ENCODE results near the gene CBLN3.
A peak's percentile ranks its signal among the peaks of the same experiment; 100 is the strongest.

CBLN3 gene

DNA sequence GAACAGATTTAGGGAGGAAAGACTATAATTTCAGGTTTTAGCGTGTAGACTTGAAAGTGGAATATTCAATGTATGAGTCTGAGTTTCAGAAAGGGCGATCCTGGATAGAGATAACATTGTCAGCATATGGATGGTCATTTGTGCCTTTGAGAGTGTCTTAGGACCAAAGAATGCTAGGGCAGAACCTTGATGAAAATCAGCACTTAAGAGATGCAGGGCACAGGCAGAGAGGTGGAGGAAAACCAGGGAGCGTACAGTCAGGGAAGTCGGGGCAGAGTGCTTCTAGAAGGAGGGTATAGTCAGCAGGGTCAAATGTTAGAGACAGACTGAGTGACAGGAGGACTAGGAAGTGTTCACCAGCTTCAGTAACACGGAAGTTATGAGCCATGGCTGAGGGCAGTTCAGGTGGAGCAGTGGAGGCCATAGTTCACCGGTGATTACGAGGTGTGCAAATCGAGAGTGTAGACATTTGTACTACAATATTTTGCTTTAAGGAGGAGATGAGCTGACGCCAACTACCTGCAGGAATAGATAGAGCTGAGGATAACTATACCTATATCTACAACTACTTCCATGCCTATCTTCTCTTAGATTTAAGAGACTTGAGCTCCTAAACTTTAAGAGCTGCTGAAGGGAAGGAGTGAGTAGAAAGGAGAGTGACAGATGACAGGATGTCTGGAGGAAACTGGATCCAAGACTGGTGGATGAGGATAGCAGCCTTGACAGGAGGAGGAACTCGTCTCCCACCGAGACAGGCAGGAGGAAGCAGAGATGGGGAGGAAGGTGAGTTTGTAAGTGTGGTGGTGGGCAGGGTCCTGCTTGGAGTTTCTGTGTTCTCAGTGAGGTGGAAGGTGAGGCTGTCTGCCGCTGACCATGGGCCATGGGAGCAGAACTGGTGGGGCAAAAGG, 6.5 kb downstream of the CBLN3 start:
- no peak for DNase-seq

DNA sequence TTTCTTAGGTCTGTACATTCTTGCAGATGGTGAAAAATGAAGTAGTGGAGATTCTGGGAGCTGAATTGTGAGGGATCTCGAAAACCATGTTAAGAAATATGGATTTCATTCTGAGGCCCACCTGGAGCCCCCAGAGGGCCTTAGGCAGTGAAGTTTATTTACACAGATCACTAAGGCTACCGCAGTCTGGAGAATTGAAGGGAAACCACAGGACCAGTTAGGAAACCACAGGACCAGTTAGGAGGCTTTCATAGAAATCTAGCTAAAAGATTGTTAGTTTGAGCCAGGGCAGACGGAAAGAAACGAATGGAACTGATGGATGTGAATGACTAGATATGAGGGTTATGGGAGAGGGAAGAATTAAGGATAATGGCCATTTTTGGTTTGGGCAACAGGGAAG, 7.2 kb downstream of the CBLN3 start:
- DNase-seq = no peak

DNA sequence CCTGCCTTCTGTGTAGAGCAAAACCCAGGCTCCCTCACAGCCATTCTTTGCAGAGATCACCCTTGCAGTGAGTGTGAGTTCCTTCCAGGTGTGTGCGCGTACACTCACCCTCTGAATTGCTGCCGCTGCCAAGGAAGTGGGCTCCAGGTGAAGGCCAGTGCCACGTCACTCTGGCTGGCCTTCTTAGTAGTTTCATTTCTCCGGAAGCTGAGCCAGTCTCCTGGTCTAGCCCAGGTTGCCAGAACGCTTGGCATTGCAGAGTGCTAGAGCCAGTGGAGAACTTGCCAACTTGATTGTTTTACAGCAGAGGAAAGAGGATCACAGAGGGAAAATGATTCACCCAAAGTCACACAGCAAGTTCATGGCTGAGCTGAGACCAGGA, 11.0 kb downstream of the CBLN3 start:
- DNase-seq = no peak

DNA sequence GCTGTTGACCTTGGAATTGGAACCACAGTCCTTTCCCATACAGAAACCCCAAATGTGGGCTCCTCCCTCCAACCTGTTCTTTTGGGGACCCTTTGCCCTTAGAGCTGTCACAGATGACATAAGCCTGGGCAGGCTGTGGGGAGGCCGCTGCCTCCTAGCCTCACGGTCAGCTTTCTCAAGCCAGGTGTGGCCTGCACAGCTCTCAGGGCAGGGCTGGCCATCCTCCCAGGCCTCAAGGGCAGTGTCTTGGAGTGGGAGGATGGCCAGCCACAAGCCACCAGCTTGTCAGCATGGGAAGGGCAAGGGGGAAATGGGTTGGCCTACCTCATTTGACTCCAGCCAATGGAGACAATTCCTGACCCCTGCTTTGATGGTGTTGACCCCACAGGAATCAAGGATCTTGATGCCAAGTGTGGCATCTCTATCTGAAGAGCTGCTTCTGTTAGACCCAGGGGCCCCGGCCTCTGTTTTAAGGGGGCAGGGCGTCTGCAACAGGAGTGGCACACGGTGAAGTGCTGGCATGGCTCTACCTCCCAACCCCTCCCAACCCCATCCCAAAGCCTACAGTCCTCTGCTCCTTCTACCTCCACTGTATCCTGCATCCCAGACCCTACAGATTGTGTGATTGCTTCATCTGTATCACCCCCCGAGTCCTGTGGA, 11.5 kb downstream of the CBLN3 start:
- no peak for DNase-seq

DNA sequence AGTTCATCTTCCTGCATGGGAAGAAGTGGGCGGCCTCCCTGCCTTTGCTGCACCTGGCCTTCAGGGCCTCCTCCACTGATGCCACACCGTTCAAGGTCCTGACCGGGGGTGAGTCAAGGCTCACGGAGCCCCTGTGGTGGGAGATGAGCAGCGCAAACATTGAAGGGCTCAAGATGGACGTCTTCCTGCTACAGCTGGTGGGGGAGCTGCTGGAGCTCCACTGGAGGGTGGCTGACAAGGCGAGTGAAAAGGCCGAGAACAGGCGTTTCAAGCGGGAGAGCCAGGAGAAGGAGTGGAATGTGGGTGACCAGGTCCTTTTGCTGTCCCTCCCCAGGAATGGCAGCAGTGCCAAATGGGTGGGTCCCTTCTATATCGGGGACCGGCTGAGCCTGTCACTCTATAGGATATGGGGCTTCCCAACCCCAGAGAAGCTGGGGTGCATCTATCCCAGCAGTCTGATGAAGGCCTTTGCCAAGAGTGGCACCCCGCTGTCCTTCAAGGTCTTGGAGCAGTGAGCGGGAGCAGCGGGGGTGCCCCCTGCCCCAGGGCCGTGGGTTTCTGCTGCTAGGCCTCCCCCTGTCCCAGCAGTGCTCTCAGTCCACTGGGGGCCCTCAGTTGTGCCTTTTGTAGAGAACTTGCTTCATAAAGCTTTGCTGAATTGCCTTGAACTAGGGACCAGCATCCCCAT, 12.4 kb downstream of the CBLN3 start:
- DNase-seq = no peak

DNA sequence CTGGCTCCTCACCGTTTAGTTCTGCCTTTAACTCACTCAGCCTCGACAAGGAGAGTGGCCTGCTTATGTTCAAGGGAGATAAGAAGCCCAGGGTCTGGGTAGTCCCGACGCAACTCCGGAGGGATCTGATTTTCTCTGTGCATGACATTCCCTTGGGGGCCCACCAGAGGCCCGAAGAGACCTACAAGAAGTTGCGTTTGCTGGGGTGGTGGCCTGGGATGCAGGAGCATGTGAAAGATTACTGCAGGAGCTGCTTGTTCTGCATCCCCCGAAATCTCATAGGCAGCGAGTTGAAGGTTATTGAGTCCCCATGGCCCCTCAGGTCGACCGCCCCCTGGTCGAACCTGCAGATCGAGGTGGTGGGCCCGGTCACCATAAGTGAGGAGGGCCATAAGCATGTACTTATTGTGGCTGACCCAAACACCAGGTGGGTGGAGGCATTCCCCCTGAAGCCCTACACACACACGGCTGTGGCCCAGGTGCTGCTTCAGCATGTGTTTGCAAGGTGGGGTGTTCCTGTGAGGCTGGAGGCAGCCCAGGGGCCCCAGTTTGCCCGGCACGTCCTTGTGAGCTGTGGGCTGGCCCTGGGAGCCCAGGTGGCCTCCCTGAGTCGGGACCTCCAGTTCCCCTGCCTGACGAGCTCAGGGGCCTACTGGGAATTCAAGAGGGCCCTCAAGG, 13.1 kb downstream of the CBLN3 start:
- DNase-seq = no peak

DNA sequence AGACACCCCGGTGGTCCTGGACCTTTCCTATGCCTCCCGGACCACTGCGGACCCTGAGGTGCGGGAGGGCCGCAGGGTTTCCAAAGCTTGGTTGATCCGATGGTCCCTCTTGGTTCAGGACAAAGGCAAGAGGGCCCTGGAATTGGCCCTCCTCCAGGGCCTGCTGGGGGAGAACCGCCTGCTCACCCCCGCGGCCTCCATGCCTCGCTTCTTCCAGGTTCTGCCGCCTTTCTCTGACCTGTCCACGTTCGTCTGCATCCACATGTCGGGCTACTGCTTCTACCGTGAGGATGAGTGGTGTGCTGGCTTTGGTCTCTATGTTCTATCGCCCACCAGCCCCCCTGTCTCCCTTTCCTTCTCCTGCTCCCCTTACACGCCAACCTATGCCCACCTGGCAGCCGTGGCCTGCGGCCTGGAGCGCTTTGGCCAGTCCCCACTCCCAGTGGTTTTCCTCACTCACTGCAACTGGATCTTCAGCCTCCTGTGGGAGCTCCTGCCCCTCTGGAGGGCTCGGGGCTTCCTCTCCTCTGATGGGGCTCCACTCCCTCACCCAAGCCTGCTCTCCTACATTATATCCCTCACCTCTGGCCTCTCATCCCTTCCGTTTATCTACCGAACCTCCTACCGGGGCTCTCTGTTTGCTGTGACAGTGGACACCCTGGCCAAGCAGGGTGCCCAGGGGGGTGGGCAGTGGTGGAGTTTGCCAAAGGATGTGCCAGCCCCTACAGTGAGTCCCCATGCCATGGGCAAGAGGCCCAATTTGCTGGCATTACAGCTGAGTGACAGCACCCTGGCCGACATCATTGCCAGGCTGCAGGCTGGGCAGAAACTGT, 13.8 kb downstream of the CBLN3 start:
- no peak for DNase-seq

DNA sequence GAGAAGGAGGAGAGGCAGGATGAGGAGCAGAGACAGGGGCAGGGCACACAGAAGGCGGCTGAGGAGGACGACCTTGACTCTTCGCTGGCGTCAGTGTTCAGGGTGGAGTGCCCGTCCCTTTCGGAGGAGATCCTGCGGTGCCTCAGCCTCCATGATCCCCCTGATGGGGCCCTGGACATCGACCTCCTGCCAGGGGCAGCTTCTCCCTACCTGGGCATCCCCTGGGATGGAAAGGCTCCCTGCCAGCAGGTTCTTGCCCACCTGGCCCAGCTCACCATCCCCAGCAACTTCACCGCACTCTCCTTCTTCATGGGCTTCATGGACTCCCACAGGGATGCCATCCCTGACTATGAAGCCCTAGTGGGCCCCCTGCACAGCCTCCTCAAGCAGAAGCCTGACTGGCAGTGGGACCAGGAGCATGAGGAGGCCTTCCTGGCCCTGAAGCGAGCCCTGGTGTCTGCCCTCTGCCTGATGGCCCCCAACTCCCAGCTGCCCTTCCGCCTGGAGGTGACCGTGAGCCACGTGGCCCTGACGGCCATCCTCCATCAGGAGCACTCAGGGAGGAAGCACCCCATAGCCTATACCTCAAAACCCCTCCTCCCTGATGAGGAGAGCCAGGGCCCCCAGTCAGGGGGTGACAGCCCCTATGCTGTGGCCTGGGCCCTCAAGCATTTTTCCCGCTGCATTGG, 14.6 kb downstream of the CBLN3 start:
- no peak for DNase-seq

DNA sequence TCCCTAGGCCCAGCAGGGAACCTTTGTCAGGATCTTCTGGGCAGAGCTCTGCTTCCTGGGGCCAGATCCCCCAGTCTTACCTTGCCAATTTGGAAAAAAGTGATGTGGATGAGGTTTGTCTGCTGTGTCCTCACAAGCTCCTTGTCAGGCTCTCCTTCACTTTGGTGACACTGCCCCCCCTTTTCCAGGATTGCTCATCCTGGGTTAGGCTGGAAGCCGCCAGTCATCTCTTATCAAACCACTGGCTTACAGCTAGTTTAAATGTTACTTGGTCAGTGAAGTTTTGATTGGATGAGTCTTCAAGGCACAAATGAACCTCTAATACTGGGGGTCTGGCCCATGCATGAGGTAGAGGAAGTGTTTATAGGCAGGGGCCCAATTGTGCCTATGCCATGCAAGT, 15.4 kb downstream of the CBLN3 start:
- DNase-seq = no peak

DNA sequence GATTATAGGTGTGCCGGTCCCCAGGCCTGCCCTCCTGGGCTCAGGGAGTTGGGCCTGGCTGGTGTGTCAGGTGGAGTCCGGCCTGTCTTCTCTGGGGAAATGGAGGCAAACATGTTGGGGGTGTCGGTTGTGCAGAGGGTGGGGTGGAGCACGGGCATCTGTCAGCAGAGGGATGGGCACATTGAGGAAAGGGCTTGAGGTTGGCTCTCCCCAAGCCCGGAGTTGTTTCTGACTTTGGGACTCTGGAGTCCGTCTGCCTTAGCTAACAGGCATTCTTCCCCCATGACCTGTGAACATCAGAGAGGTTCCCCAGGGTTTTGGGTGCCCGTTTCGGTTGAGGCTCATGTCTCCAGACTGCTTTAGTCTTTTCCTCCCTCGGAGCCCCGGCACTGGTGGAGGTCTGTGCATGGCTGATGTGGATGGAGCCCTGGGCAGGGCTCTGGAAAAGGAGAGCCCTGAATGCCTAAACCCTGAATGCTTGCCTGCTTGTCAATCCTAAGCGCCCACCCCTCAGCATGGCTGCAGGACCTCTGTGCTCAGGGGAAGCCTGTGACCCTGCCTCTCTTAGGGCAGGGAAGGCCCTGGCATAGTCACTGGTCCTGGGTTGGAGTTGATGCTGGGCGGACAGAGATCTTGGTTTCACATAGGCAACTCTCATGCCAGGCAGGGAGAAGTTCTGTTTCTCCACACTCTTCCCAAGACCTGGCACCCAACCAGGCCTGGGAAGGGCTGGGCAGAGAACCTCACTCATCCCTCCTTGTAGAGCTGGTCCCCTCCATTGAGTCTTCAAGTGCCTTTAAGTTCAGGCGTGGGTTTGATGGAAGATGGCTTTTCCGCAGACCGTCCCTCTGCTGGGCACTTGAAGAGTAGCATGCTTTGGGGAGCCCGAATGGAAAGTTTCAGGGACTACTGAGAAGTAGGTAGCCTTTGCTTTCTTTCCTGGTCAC, 17.8 kb downstream of the CBLN3 start:
- peak; percentile 54 for DNase-seq

DNA sequence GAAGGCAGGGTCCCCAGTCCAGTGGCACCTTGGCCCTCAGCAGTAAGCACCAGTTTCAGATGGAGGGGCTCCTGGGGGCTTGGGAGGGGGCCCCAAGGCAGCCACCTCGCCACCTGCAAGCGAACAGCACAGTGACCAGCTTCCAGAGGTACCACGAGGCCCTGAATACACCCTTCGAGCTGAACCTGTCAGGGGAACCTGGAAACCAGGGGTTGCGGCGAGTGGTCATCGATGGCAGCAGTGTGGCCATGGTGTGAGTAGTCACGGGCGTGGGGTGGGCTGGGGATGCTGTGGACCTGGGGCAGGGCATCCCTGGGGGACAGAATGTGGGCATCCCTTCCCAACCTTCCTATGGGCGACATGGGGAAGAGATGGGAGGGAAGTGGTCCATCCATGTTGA, 19.5 kb downstream of the CBLN3 start:
- no peak for DNase-seq

DNA sequence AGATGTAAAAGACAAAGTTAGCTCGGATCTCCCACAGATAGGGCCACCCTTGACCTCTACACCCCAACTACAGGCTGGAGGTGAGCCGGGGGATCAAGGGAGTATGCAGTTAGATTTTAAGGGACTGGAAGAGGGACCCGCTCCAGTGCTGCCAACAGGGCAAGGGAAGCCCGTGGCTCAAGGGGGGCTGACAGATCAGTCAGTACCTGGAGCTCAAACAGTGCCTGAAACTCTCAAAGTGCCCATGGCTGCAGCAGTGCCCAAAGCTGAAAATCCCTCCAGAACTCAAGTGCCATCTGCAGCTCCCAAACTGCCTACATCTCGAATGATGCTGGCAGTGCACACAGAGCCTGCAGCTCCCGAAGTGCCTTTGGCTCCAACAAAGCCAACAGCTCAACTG, 20.3 kb downstream of the CBLN3 start:
- DNase-seq = no peak

DNA sequence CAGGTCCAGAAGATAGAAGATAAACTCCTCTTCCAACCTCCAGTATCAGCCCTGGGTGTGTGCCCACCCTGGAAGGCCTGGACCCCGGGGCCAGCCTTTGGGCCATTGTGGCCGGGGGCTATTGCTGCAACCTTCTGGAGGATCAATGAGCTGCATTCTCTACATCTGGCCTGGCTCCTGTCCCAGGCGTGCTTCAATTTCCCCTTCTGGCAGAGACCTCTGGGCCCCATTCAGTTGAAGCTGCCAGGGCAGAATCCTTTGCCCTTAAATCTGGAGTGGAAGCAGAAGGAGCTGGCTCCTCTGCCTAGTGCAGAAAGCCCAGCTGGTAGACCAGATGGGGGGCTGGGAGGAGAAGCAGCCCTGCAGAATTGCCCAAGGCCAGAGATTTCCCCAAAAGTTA, 20.7 kb downstream of the CBLN3 start:
- DNase-seq = no peak

DNA sequence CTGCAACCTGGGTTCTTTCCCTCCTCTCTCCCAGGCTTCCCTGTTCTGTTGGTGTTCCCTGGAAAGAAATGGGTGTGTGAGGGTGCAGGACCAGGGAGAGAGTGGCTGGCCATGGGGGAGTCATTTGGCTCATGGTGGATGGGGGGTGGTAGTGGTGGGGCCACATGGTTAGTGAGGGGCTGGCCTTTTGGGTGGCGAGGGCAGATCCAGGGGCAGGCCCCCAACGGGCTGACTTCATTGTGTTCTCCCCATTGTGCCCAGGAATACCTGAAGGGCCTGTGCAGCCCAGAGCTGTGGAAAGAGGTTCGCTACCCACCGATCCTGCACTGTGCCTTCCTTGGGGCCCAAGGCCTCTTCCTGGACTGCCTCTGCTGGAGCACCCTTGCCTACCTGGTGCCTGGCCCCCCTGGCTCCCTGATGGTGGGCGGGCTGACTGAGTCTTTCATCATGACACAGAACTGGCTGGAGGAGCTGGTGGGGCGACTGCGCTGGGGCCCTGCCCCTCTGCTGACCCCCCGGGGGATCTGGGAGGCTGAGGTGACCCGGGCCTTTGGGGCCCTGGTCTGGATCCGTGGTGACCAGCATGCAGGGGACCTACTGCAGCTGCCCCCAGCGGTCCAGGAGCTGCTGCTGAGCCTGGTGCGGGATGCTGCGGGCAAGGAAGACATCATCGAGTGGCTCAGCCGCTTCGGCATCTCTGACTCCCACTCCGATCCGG, 21.7 kb downstream of the CBLN3 start:
- DNase-seq = no peak

DNA sequence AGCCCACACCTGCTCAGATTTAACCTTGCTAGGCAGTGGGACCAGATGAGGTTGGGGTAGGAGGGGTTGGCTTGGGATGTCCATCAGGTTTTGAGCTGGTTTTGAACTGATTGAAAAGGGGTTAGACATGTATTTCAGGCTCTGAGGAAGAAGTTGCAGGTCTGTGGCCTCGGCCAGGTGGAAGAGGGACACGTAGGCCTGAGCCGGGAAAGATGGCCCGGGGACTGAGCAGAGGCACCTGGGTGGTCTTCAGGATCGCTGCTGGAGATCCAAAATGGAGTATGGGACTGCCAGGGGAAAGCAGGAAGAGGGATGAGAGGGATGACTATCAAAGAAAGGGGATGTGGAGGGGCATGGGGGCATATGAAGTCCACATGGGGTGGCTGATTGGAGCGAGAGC, 23.1 kb downstream of the CBLN3 start:
- no peak for DNase-seq

DNA sequence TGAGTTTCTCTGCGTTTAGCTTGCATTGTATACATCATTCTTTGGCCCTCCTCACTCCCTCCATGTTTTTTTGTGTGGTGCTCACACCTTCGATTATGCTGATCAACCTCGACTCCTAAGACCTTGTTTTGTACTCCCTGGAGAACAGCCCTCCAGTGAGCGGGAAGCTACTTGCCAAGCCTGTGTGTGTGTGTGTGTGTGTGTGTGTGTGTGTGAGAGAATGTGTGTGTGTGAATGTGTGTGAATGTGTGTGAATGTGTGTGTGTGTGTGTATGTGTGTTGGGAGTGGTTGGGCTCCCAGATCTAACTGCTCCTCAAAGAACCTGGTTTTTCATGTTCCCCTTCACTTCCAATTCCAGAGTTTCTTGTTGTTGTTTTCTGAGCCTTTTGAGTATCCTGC, 24.7 kb downstream of the CBLN3 start:
- no peak for DNase-seq

DNA sequence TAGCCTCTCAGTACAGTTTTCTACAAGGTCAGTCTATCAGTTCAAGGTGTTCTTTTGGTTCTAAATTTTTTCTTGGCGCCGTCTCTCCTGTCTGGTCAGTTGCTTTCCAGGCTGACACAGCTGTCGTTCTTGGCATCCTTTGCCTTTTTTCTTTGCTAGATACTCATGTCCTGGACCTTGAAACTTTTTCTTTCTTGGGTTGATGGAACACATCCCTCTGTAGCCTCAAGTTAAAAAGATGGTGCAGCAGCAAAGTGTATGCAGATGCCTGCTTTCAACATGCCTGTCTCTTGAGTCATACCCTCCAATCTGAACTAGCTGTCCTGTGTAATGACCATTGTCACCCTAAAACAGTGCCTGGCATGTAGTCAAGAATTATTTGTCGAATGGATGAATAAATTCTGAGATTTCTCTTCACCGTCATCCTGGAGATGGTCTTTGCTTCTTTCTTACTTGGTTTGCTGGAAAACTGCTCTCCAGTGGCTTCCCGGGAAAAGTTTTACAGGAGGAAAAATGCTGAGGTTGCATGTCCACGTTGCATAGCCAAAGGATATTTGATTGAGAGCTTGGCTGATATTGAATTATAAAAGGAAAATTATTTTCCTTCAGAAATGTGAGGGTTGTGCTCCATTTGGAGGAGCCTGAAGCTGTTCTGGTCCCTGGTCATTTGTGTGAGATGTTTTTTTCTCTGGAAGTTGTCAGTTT, 26.0 kb downstream of the CBLN3 start:
- no peak for DNase-seq

DNA sequence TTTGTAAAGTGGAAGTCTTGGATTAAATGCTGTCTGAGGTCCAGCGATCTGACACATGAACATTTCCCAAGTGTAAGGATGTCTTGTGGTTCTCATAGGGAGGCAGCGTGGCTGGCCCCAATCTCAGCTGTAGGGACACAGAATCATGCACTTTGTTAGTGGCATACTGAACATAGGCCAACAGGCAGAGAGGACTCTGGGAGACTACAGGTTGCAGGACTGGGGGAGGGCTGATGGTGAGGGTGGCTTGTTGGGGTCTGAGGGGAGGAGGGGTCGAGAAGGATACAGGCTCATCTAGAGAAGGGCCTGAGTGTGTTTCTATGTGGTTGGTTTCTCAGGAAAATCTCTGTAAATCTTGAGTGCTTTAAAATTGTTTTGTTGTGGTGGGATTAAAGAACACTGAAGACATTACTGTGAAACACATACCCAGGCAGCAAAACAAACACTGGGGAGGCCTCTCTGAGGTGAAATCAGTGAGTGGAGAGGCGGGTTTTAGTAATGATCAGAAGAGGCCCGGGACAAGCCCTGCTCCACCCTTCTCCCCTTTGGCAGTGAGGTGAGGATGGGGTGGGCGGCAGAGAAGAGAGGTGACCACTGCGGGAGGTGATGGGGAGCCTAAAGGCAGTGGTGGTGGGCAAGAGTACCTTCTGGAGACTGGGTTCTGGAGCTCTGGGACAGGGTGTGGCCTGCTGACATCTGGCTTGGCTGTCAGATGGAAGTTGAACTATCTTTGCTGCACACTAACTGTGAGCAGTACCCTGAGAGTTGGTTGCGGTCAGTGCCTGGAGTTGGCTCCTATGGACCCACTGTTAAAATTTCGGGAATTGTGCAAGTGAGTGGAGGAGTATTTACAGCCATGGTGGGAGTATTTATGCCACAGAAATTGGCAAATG, 27.4 kb downstream of the CBLN3 start:
- no peak for DNase-seq
